RKO (cell line): Measurements from ENCODE around the gene EAPP.
"Not testable (repeated sequence)": the region's sequence is repeated elsewhere in the genome, so short reads cannot be mapped to it uniquely, and the experiment has no call there.

Source experiments
- DNase-seq: peaks from one replicate; pipeline ENCODE4 v3.0.0-alpha.2; 2016; ENCODE audit warnings: low spot score

Gene EAPP

DNA sequence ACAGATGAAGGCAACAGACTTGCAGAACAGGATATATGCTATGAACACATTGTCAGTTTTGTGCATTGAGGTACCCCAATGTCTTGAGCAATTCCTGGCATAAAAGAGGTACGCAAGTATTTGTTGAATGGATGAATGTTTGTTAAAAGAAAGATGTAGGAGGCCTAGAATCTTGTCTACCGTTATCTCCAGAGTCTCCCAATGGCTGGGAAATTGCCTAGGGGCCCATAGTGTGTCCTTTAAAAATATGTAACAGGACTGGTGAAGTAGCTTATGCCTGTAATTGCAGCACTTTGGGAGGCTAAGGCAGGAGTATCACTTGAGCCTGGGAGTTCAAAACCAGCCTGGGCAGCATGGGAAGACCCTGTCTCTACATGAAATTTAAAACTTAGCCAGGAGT is 57.0 kb downstream of the EAPP start:
- no peak for DNase-seq

DNA sequence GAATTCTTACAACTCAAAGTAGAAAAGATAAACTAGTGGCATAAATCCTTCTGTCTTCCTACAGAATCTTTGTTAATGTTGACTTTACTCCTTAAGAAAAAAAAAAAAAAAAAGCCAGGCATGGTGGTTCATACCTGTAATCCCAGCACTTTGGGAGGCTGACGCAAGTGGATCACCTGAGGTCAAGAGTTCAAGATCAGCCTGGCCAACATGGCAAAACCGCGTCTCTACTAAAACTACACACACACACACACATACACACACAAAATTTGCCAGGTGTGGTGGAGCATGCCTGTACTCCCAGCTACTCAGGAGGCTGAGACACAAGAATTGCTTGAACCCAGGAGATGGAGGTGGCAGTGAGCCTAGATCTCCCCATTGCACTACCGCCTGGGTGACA is 59.8 kb downstream of the EAPP start:
- no peak for DNase-seq

DNA sequence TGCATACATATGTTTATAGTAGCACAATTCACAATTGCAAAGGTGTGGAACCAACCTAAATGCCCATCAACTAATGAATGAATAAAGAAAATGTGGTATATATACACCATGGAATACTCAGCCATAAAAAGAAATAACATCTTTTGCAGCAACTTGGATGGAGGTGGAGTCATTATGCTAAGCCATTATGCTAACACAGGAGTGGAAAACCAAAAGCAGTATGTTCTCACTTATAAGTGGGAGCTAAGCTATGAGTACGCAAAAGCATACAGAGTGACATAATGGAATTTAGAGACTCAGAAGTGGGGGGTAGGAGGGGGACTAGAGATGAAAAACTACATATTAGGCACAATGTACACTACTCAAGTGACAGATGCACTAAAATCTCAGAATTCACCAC is 61.2 kb downstream of the EAPP start:
- no peak for DNase-seq

DNA sequence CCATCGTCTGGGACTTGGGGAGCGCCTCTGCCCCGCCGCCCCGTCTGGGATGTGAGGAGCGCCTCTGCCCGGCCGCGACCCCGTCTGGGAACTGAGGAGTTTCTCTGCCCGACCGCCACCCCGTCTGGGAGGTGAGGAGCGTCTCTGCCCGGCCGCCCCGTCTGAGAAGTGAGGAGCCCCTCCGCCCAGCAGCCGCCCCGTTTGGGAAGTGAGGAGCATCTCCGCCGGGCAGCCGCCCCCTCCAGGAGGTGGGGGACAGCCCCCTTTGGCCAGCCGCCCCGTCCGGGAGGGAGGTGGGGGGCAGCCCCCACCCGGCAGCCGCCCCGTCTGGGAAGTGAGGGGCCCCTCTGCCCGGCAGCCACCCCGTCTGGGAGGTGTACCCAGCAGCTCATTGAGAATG is 63.5 kb downstream of the EAPP start:
- not testable (repeated sequence) for DNase-seq

DNA sequence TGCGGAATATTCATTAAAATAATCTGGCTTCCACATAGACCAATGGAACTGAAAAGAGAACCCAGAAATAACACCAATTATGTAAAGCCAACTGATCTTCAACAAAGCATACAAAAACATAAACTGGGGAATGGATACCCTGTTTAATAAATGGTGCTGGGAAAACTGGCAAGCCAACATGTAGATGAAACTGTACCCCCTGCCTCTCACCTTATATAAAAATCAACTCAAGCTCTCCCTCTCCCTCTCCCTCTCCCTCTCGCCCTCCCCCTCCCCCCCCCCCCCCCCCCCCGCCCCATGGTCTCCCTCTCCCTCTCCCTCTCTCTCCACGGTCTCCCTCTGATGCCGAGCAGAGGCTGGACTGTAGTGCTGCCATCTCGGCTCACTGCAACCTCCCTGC is 64.3 kb downstream of the EAPP start:
- no peak for DNase-seq

DNA sequence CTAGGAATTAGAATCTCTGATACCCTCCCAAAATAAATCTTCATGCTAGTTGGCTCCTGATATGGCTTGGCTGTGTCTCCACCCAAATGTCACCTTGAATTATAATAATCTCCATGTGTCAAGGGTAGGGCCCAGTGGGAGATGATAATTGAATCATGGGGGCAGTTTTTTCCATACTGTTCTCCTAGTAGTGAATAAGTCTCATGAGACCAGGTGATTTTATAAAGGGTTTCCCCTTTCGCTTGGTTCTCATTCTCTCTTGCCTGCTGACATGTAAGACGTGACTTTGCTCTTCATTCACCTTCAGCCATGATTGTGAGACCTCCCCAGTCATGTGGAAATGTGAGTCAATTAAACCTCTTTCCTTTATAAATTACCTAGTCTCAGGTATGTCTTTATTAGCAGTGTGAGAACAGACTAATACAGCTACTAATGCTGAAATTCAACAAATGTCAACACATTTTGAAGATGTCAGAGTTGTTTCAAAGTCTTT is 65.3 kb downstream of the EAPP start:
- DNase-seq, result no peak

DNA sequence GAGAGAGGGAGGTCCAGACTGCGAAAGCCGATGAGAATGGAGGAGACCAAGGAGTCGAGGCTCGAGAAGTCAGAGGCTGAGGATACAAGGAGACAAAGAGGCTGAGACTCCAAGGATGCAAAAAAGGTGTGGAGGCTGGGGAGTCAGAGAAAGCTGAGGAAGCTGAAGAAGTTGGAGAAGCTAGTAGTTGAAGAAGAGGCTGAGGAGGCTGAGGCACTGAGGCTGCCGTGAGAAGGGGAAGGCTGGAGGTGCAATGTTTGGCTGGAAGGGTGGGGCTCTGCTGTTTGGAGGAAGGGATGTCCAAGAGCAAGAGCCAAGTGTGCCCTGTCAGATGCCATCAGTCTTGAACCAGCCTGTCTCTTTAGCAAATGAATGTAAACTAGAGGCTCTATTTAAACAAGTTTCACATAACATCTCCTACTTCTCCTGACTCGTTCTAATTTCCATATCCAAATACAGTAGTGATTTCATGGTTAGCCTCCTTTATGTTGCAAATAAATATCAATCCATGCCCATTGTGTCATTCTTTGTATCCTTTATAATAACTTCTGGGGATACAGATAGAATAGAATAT is 66.7 kb downstream of the EAPP start:
- DNase-seq, result no peak

DNA sequence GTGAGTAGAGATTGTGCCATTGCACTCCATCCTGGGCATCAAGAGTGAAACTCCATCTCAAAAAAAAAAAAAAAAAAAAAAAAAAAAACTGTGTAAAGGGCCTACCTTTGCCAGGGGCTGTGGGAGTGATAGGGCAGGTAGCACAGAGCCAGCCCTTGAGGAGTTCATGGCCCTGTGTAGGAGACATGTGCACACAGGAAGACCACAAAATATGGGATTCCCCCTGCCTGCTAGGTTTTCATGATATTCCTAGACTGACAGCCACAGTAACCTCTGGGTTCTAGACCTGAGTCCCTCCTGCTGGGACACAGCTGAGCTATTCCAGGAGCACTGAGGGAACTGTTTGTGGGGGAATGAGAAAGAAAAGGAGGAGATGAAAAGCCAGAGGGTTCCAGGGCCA is 69.2 kb downstream of the EAPP start:
- DNase-seq, result no peak

DNA sequence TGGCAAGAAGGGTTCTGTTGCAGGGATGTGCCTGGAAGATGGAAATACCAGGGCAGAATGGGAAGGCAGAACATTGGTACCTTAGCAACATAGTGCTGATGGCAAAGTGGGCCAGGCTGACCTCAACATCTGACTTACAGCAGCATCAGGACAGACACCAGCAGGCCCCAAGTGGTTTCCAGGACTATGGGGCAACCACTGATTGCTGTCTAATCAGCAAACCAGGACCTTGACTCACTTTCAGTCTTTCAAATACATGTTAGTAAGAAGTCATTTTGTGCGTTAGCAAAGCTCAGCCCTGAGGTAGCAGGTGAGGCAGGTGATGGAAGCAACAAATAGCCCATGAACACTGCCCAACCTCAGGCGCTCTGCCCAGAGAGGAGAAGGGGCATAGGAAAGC is 72.8 kb downstream of the EAPP start:
- DNase-seq, result no peak
